AG09309 (cell line): ENCODE results near the gene CHRND.

Experiments
- DNase-seq: peaks from one replicate; pipeline ENCODE4 v3.0.0-alpha.2; 2010; ENCODE audit warnings: low read depth
- H3K4me3 ChIP-seq: 2 replicates; pipeline ENCODE4 v1.5.1; 2011; ENCODE audit warnings: mild to moderate bottlenecking, low read depth, low read length, moderate library complexity; ENCODE audit not compliant: control insufficient read depth
- CTCF ChIP-seq: IDR thresholded peaks from 2 replicates; pipeline ENCODE4 v1.5.1; 2011; ENCODE audit warnings: mild to moderate bottlenecking, low read depth, low read length, inconsistent platforms; ENCODE audit not compliant: insufficient read depth, control insufficient read depth; ENCODE audit errors: missing control alignments

Gene CHRND

GRCh38 chr2:232539298-232540231 lies 13.6 kb downstream of the CHRND start, which contains the start of gene CHRNG:
Gene CHRNG (plus strand): TSS chr2:232539692. CDS start chr2:232539748, 56 bp downstream.
- no peak for TF ChIP-seq CTCF
- no peak within 1 kb of the TSS for H3K4me3 ChIP-seq
- no peak for DNase-seq

GRCh38 chr2:232540441-232541041 lies 14.6 kb downstream of the CHRND start:
- H3K4me3 ChIP-seq = no peak overlapping the region
- no peak for DNase-seq
- TF ChIP-seq CTCF = no peak

- DNase-seq = no peak
- no peak overlapping the region for H3K4me3 ChIP-seq
- no peak for TF ChIP-seq CTCF
These were observed 15.4 kb downstream of the CHRND start for GRCh38 chr2:232541195-232541960.

GRCh38 chr2:232541961-232542714 lies 16.2 kb downstream of the CHRND start:
- no peak for TF ChIP-seq CTCF
- DNase-seq = no peak
- no peak overlapping the region for H3K4me3 ChIP-seq

- no peak overlapping the region for H3K4me3 ChIP-seq
- no peak for DNase-seq
- no peak for TF ChIP-seq CTCF
These were observed 16.9 kb downstream of the CHRND start for GRCh38 chr2:232542715-232543467.

- H3K4me3 ChIP-seq = no peak overlapping the region
- no peak for DNase-seq
- TF ChIP-seq CTCF = no peak
These were observed 17.5 kb downstream of the CHRND start for GRCh38 chr2:232543491-232543890.
